TTC549 (cell line): ENCODE measurements around the gene RPGRIP1.
"Not testable (repeated sequence)": the region's sequence is repeated elsewhere in the genome, so short reads cannot be mapped to it uniquely, and the experiment has no call there.

Experiments
- FAIRE-seq: peaks from 2 replicates; lab custom pipeline; 2012; peaks lifted over from hg19 to GRCh38; lab: Jason Lieb, UNC

RPGRIP1 gene

GRCh38 chr14:21279783-21280182 is at the start of gene RPGRIP1:
Gene RPGRIP1 (plus strand): TSS chr14:21280083. CDS start chr14:21287977, 7,894 bp downstream.
- no peak for FAIRE-seq

DNA sequence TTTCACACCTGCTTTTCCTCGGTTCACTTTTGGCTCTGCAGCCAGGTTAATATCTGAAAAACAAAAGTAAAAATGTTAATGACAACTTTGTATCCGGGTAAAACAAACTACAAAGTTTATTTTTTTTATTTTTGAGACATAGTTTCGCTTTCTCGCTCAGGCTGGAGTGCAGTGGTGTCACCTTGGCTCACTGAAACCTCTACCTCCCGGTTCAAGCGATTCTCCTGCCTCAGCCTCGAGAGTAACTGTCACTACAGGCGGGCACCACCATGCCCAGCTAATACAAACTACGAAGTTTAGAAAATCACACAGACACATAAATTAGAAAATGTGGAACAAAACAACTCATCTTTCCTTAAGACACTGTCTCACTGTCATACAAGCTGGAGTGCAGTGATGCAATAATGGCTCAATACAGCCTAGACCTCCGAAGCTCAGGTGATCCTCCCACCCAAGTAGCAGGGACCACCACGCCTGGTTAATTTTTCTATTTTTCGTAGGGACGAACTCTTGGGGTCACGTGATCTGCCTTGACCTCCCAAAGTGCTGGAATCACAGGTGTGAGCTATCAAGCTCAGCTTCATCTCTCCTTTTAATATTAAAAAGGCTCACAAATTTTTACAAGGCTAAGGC is 48.7 kb upstream of the RPGRIP1 start:
- no peak for FAIRE-seq

DNA sequence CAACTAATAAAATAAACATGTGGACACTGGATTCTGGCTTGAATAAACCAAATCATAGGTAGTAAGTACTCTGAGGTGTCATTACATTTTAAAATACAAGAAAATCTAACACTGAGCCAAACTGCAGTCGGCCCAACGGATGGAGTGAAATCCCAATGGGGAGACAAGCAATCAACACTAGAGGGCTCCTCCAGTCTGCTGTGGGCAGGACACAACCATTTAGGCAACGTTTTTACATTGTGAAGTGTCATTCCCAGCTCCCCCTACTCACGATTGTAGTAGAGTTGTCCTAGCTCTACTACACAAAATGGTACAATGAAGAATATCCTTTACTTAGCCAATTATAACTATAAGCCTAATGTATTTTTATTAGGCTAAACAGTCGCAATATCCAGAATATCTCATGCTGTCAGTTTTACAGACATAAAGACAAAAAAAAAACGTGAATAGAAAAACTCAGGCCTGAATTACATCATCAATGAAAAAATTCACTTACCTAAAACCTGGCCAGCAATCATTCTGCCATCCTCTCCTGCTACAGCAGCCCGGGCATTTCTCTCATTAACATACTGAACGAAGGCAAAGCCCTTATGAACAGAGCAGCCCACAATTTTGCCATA is 46.3 kb upstream of the RPGRIP1 start:
- FAIRE-seq = no peak

- FAIRE-seq = no peak
Observed at GRCh38 chr14:21234112-21234511, 45.8 kb upstream of the RPGRIP1 start.

GRCh38 chr14:21236948-21237797 is 42.7 kb upstream of the RPGRIP1 start:
- no peak for FAIRE-seq

DNA sequence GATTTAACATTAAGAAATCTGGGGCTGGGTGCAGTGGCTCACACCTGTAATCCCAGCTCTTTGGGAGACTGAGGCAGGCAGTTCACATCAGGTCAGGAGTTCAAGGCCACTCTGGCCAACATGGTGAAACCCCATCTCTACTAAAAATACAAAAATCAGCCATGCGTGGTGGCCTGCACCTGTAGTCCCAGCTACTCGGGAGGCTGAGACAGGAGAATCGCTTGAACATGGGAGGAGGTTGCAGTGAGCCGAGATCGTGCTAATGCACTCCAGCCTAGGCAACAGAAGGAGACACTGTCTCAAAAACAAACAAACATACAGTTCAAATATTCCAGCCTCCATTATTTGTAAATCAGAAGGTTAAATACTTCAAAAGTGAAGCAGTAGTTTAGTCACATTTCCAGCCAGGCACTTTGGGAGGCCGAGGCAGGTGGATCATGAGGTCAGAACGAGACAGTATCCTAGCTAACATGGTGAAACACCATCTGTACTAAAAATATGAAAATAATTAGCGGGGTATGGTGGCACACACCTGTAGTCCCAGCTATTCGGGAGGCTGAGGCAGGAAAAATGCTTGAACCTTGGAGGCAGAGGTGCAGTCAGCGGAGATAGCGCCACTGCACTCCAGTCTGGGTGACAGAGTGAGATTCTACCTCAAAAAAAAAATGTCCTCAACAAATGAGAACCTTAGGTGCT is 40.9 kb upstream of the RPGRIP1 start:
- no peak for FAIRE-seq

GRCh38 chr14:21240417-21240816 is 39.5 kb upstream of the RPGRIP1 start:
- no peak for FAIRE-seq

GRCh38 chr14:21241218-21241819 is 38.6 kb upstream of the RPGRIP1 start:
- FAIRE-seq = peak; percentile 31

DNA sequence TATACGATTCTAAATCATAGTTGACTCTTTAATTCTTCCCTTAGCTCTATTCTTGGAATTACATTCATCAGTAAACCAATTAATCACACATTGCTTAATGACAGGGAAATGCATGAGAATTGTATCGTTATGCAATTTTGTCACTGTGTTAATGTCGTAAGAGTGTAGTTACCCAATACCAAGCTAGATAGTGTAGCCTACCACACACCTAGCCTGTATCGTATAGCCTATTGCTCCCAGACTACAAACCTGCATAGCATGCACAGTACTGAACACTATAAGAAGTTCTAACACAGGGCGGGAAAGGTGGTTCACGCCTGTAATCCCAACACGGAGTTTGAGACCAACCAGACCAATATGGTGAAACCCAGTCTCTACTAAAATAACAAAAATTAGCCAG is 35.3 kb upstream of the RPGRIP1 start:
- FAIRE-seq = no peak

- no peak for FAIRE-seq
Observed at GRCh38 chr14:21245813-21246212, 34.1 kb upstream of the RPGRIP1 start.

- no peak for FAIRE-seq
Observed at GRCh38 chr14:21248338-21248737, 31.5 kb upstream of the RPGRIP1 start.

- no peak for FAIRE-seq
Observed at GRCh38 chr14:21248739-21249411, 31.0 kb upstream of the RPGRIP1 start.

DNA sequence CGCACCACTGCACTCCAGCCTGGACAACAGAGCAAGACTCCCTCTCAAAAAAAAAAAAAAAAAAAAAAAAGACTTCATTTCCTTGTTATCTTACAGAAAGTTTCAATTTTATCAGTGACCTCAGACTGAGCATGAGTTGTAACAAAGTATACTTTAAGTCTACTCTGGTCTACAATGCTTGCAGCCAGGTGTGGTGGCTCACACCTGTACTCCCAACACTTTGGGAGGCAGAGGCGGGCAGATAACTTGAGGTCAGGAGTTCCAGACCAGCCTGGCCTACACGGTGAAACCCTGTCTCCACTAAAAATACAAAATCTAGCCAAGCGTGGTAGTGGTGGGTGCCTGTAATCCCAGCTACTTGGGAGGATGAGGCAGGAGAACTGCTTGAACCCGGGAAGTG is 28.7 kb upstream of the RPGRIP1 start:
- FAIRE-seq = no peak

DNA sequence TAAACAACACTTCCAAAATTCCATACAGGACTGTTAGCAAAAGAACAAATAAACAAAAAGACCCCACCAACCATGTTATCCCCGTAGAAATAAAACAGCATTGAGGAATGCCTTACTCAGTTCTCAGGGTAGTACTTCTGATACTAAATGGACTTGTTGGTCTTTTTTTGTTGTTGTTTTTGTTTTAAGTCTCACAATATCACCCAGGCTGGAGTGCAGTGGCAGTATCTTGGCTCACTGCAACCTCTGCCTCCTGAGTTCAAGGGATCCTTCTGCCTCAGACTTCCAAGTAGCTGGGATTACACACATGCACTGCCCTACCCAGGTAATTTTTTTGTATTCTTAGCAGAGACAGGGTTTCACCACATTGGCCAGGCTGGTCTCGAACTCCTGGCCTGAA is 27.7 kb upstream of the RPGRIP1 start:
- FAIRE-seq = no peak

GRCh38 chr14:21255385-21256101 is 24.3 kb upstream of the RPGRIP1 start:
- no peak for FAIRE-seq

GRCh38 chr14:21256102-21256447 is 23.8 kb upstream of the RPGRIP1 start:
- not testable (repeated sequence) for FAIRE-seq

DNA sequence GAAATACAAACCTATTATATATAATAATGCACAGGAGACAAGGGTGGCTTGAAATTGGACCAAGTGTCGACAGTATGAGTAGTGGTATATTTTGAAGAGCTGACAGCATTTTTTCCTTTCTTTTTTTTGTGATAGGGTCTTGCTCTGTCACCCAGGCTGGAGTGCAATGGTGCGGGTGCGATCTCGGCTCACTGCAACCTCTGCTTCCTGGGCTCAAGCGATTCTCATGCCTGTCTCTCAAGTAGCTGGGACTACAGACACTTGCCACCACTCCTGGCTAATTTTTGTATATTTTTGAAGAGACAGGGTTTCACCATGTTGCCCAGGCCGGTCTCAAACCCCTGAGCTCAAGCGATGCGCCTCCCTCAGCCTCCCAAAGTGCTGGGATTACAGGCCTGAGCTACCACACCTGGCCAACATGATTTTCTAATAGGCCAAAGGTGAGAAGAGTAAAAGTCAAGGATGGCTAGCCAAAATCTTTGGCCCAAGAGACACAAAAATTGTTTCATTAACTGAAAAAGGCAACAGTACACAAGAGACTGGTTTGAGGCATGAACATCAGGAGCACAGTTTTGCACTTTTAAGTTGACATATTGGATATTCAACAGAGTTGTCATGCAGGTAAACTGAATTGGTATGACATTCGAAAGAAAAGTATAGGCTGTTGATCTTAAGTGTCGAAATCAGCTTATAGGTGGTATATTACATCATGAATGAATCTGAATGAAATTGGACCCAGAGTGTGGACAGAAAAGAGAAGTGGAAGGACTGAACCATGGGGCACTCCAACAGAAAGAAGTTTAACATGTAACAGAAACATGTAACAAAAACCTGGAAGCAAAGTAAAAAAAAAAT is 23.1 kb upstream of the RPGRIP1 start:
- FAIRE-seq = no peak

DNA sequence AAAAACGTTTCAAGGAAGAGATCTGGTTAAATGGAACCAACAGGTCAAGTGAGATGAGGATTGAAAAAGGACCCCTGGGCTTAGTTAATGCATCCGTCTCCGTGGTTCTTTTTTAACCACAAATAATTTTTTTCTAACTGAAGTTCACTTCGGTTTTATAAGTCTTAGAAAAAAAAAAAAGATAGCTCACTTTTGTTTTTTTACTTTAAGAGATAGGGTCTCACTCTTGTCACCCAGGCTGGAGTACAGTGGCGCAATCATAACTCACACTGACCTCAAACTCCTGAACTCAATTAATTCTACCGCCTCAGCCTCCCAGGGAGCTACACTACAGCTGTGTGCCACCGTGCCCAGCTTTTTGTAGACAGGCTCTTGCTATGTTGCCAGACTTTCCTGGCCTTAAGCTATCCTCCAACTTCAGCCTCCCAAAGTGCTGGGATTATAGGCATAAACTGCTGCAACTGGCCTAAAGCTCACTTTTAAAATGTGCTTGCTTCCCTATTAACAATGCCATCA is 22.4 kb upstream of the RPGRIP1 start:
- no peak for FAIRE-seq

DNA sequence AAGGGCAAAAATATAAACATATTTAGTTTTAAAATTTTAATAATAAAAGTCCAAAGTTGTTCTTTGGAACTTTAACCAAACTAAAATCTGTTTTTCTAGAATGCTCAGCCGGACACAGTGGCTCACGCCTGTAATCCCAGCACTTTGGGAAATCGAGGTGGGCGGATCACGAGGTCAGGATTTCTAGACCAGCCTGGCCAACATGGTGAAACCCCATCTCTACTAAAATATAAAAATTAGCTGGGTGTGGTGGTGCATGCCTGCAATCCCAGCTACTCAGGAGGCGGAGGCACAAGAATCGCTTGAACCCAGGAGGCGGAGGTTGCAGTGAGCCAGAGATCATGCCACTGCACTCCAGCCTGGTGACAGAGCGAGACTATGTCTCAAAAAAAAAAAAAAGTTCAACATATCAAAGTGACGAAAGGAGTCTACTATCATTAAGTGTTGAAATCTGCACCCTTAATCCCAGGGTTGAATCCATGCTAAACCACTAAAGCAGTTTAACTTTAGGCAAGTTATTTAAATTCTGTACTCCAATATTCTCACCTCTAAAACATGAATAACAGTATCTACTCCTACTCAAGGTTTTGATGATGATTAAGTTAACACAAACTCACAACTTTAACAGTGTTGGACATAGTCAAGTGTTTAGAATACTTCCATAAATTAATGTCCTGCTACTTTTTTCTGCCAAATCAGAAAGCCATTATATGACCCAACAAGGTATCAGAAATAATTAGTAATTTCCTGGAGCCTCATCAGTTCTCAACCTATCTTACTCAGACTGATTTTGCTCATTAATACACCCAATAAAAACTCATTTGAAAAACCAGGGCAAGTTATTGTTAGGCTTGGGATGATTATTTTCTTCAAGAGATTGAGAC is 21.6 kb upstream of the RPGRIP1 start:
- FAIRE-seq = no peak
